K562 (cell line): ENCODE results near the gene TMEM87B. TPM values are rescaled to one million over a fixed set of nuclear protein-coding genes. Genes with fewer than 3 reads are reported as not detected.

Experiments used
- DIDO1 ChIP-seq: fragments of 450-650 bp; IDR thresholded peaks from 2 replicates; pipeline ENCODE4 v1.6.1; 2016; ENCODE audit warnings: low read depth, missing biosample characterization, missing genetic modification characterization
- ESRRA ChIP-seq: fragments of 450-650 bp; IDR thresholded peaks from 2 replicates; pipeline ENCODE4 v1.6.1; 2014; ENCODE audit warnings: low read depth, mild to moderate bottlenecking, moderate library complexity, borderline replicate concordance
- FOXK1 ChIP-seq: sonication (generic); formaldehyde crosslinking; IDR thresholded peaks from 2 replicates; pipeline ENCODE4 v1.8.0; 2022; ENCODE audit warnings: missing genetic modification reagents, mild to moderate bottlenecking, borderline replicate concordance
- FOXM1 ChIP-seq, 2 experiments: fragments of 450-650 bp in 1 of 2; sonication (generic) in 1 of 2; formaldehyde crosslinking in 1 of 2; IDR thresholded peaks; 2 replicates each; pipeline versions ENCODE4 v1.6.1 to v1.9.0; 2017 to 2022; ENCODE audit warnings: low read depth in 2 of 2, mild to moderate bottlenecking in 2 of 2, missing genetic modification reagents in 1 of 2, moderate library complexity in 1 of 2
- HDAC6 ChIP-seq: IDR thresholded peaks from 2 replicates; pipeline ENCODE4 v1.6.1; 2012; ENCODE audit warnings: low read depth, mild to moderate bottlenecking, control low read depth, inconsistent platforms, low read length, moderate library complexity
- KAT2B ChIP-seq: IDR thresholded peaks from one replicate; pipeline ENCODE4 v1.6.1; 2012; ENCODE audit warnings: low read depth, mild to moderate bottlenecking, control low read depth, inconsistent platforms, low read length, moderate library complexity
- L3MBTL2 ChIP-seq: fragments of 450-650 bp; IDR thresholded peaks from 2 replicates; pipeline ENCODE4 v1.6.1; 2016; ENCODE audit warnings: mild to moderate bottlenecking, moderate library complexity
- NCOR1 ChIP-seq: fragments of 450-650 bp; IDR thresholded peaks from 2 replicates; pipeline ENCODE4 v1.6.1; 2016; ENCODE audit warnings: mild to moderate bottlenecking, moderate library complexity
- THRAP3 ChIP-seq: fragments of 450-650 bp; IDR thresholded peaks from 2 replicates; pipeline ENCODE4 v1.6.1; 2016; ENCODE audit warnings: mild to moderate bottlenecking, inconsistent platforms, borderline replicate concordance
- U2AF2 ChIP-seq: fragments of 200-400 bp; formaldehyde crosslinking; optimal IDR thresholded peaks from 2 replicates; pipeline ENCODE3; 2017; ENCODE audit warnings: low read depth, mild to moderate bottlenecking, low read length
- ZFX ChIP-seq: sonication (generic); formaldehyde crosslinking; IDR thresholded peaks from 2 replicates; pipeline ENCODE4 v1.8.0; 2022; ENCODE audit warnings: mild to moderate bottlenecking, missing genetic modification reagents, moderate library complexity
- ZNF41 ChIP-seq: fragments of 250-450 bp; sonication (Bioruptor Pico); conservative IDR thresholded peaks from 2 replicates; pipeline ENCODE4 v1.4.0; 2020; ENCODE audit warnings: mild to moderate bottlenecking
- ZNF785 ChIP-seq: fragments of 250-450 bp; sonication (Bioruptor Pico); IDR thresholded peaks from 2 replicates; pipeline ENCODE4 v1.4.0; 2020; ENCODE audit warnings: mild to moderate bottlenecking
- polyA plus RNA-seq, 8 experiments: library from polyadenylated mRNA; depleted of rRNA in 4 of 8; stranded (reverse) in 5 of 8; unstranded in 3 of 8; fragments of >200 nt; fragmentation: Nextera tagmentation in 2 of 8; fragmentation: Illumina TruSeq in 1 of 8; extraction: Ambion mirVana in 2 of 8; extraction: Trizol in 1 of 8; gene quantifications; 2 replicates each; pipeline versions ENCODE4 v1.2.1 to v1.2.3, GENCODE V29; 2011 to 2014; ENCODE audit warnings: inconsistent platforms in 1 of 8, missing spikeins in 1 of 8
- total RNA-seq, 7 experiments: library from RNA; depleted of rRNA in 6 of 7; stranded (reverse); fragments of >200 nt in 6 of 7; fragmentation: Illumina TruSeq in 2 of 7; extraction: Trizol in 2 of 7; gene quantifications; 2 replicates each; pipeline versions ENCODE4 v1.2.1 to v1.2.3, GENCODE V29; 2011 to 2021; ENCODE audit warnings: low replicate concordance in 1 of 7
- TF ChIP-seq, protein P1 (sequence below): sonication (generic); formaldehyde crosslinking; IDR thresholded peaks from 2 replicates; pipeline ENCODE4 v1.8.1; 2023; ENCODE audit warnings: mild to moderate bottlenecking, missing genetic modification reagents, moderate library complexity
- TF ChIP-seq, protein P2 (sequence below): sonication (generic); formaldehyde crosslinking; IDR thresholded peaks from 2 replicates; pipeline ENCODE4 v1.8.0; 2022; ENCODE audit warnings: mild to moderate bottlenecking, missing genetic modification reagents
- TF ChIP-seq, protein P3 (sequence below): sonication (generic); formaldehyde crosslinking; IDR thresholded peaks from 2 replicates; pipeline ENCODE4 v1.8.0; 2022; ENCODE audit warnings: missing genetic modification reagents, mild to moderate bottlenecking, moderate library complexity, borderline replicate concordance
- TF ChIP-seq, protein P4 (sequence below), 3 experiments: fragments of 200-800 bp in 1 of 3; sonication (Bioruptor generic) in 1 of 3; sonication (generic) in 1 of 3; formaldehyde crosslinking in 1 of 3; IDR thresholded peaks; 2 replicates each; pipeline versions ENCODE4 v1.6.1 to v1.8.0; 2016 to 2022; ENCODE audit warnings: mild to moderate bottlenecking in 2 of 3, missing compliant biosample characterization in 2 of 3, missing genetic modification characterization in 2 of 3, missing genetic modification reagents in 1 of 3
- TF ChIP-seq, protein P5 (sequence below): fragments of 450-650 bp; IDR thresholded peaks from 2 replicates; pipeline ENCODE4 v1.6.1; 2016
- TF ChIP-seq, protein P6 (sequence below), 2 experiments: fragments of 450-650 bp; conservative IDR thresholded peaks; 2 replicates each; pipeline ENCODE4 v1.6.1; 2017; ENCODE audit warnings: mild to moderate bottlenecking in 2 of 2, moderate library complexity in 2 of 2

TMEM87B gene
- total and polyA plus RNA-seq, 9 of the 15 experiments (the other 6 are each of a cell fraction or from before 2014, with no cell fraction given), result 3.7 to 17.1 (median 11.0) TPM

DNA sequence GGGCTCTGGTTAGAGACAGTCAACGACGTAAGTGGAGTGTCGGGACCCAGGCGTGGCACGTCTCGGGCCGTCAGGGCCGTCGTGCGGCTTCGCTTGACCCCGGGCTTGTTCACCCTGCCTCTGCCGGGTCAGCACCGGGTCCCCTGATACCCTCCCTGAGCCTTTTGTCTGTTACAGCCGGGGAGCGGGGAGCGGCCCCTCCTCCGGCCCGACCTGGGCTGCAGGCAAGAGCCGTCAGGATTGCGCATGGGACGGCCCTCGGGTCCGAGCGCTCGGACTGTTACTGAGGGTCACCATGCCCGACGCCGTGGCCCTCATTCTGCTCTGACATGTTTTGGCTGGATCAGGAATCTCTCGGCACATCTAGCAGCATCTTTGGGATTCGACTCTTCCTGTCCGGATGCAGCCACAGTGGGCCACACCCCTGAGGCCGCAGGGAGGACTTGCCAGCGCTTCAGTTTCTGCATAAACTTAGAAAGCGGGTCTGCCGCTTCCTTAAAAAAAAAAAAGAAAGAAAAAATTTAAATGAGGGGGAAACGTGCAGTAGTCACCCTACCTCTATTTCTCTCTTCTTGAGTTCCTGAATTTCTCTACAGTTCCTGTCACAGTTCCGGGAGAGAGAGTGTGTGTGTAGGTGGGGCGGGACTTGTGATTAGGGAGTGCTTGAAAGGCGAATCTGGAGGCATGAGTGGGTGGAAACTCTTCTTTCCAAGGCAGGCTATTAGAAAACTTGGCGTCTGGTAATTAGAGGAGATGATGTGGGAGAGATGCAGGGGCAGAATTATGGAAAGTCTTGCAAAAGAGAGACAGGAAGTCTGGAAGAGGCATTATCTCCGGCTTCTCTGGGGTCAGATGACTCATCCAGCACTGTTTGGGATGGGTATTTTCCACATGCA lies 909 bp downstream of the TMEM87B start (continued):
- no peak for TF ChIP-seq L3MBTL2
- TF ChIP-seq ZFX (CRISPR knock-in tag), result peak; percentile 29; the same call in 1 of the 2 replicates
- peak; percentile 48; the same call in 1 of the 2 replicates for TF ChIP-seq NCOR1
- TF ChIP-seq DIDO1 (tag), result no peak
- TF ChIP-seq, protein P1, sequence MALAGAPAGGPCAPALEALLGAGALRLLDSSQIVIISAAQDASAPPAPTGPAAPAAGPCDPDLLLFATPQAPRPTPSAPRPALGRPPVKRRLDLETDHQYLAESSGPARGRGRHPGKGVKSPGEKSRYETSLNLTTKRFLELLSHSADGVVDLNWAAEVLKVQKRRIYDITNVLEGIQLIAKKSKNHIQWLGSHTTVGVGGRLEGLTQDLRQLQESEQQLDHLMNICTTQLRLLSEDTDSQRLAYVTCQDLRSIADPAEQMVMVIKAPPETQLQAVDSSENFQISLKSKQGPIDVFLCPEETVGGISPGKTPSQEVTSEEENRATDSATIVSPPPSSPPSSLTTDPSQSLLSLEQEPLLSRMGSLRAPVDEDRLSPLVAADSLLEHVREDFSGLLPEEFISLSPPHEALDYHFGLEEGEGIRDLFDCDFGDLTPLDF, result 0 out of 2 replicates have a peak, but pooled peaks have one; percentile 6
- no peak for TF ChIP-seq U2AF2
- no peak for TF ChIP-seq HDAC6
- no peak for TF ChIP-seq ZNF41 (CRISPR knock-in tag)
- no peak for TF ChIP-seq ZNF785 (CRISPR knock-in tag)
- TF ChIP-seq, protein P2, sequence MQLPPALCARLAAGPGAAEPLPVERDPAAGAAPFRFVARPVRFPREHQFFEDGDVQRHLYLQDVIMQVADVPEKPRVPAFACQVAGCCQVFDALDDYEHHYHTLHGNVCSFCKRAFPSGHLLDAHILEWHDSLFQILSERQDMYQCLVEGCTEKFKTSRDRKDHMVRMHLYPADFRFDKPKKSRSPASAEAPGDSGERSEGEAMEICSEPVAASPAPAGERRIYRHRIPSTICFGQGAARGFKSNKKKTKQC, result peak; percentile 17; the same call in 1 of the 2 replicates
- TF ChIP-seq KAT2B, result no peak
- TF ChIP-seq, protein P3, sequence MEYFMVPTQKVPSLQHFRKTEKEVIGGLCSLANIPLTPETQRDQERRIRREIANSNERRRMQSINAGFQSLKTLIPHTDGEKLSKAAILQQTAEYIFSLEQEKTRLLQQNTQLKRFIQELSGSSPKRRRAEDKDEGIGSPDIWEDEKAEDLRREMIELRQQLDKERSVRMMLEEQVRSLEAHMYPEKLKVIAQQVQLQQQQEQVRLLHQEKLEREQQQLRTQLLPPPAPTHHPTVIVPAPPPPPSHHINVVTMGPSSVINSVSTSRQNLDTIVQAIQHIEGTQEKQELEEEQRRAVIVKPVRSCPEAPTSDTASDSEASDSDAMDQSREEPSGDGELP (CRISPR knock-in tag), result no peak
- TF ChIP-seq FOXK1 (CRISPR knock-in tag), result peak; percentile 90; the same call in 1 of the 2 replicates
- TF ChIP-seq THRAP3, result no peak
- TF ChIP-seq ESRRA, result no peak
- TF ChIP-seq, protein P4, sequence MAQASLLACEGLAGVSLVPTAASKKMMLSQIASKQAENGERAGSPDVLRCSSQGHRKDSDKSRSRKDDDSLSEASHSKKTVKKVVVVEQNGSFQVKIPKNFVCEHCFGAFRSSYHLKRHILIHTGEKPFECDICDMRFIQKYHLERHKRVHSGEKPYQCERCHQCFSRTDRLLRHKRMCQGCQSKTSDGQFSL (CRISPR knock-in tag; IDR thresholded peaks at IDR 0.05), result no peak
- TF ChIP-seq, protein P4 (tag; IDR thresholded peaks at IDR 0.05), result no peak
- 0 out of 2 replicates have a peak, but pooled peaks have one; percentile 16 for TF ChIP-seq FOXM1 (IDR thresholded peaks at IDR 0.05; ENCODE audit: low read depth)
- TF ChIP-seq FOXM1 (CRISPR knock-in tag; IDR thresholded peaks at IDR 0.05; ENCODE audit: low read depth), result 0 out of 2 replicates have a peak, but pooled peaks have one; percentile 17
- TF ChIP-seq, protein P5, sequence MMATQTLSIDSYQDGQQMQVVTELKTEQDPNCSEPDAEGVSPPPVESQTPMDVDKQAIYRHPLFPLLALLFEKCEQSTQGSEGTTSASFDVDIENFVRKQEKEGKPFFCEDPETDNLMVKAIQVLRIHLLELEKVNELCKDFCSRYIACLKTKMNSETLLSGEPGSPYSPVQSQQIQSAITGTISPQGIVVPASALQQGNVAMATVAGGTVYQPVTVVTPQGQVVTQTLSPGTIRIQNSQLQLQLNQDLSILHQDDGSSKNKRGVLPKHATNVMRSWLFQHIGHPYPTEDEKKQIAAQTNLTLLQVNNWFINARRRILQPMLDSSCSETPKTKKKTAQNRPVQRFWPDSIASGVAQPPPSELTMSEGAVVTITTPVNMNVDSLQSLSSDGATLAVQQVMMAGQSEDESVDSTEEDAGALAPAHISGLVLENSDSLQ, result peak; percentile 40
- TF ChIP-seq, protein P6, sequence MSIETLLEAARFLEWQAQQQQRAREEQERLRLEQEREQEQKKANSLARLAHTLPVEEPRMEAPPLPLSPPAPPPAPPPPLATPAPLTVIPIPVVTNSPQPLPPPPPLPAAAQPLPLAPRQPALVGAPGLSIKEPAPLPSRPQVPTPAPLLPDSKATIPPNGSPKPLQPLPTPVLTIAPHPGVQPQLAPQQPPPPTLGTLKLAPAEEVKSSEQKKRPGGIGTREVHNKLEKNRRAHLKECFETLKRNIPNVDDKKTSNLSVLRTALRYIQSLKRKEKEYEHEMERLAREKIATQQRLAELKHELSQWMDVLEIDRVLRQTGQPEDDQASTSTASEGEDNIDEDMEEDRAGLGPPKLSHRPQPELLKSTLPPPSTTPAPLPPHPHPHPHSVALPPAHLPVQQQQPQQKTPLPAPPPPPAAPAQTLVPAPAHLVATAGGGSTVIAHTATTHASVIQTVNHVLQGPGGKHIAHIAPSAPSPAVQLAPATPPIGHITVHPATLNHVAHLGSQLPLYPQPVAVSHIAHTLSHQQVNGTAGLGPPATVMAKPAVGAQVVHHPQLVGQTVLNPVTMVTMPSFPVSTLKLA (conservative IDR thresholded peaks at IDR 0.05), result peak; percentile 18 to 23; a peak in 1 of 4 replicates
